Lower leg skin (tissue), 4 donors: ENCODE measurements around the gene IGFL4. TPM values are rescaled to one million over a fixed set of nuclear protein-coding genes. Genes with fewer than 3 reads are reported as not detected.

Experiments used
- DNase-seq, 2 donors: peaks; one replicate each; pipeline ENCODE4 v3.0.0-alpha.2; 2019; ENCODE audit warnings: low spot score in 2 of 2
- H3K4me3 ChIP-seq: fragments of 200-600 bp; sonication (generic); 2 replicates; pipeline ENCODE4 v1.5.1; 2017; ENCODE audit warnings: mild to moderate bottlenecking, low read depth; ENCODE audit not compliant: poor library complexity, severe bottlenecking
- POLR2A ChIP-seq, 2 donors: fragments of 450-650 bp; IDR thresholded peaks; one replicate each; pipeline ENCODE4 v1.6.1; 2016 to 2017; ENCODE audit warnings: antibody characterized with exemption in 2 of 2, mild to moderate bottlenecking in 1 of 2, moderate library complexity in 1 of 2
- WGBS, 2 donors: methylation state at CpG; one replicate each; pipeline ENCODE4 v1.1.5; 2018; 5-methylcytosine and 5-hydroxymethylcytosine counted together
- intact Hi-C: fragments of 100-400 bp; cut with DNase I; formaldehyde crosslinking; loops from one replicate; pipeline ENCODE4 v1.15.0; 2023; ENCODE audit warnings: low total_unique reads
- total RNA-seq, 4 donors: library from RNA; depleted of rRNA; stranded (reverse); fragments of >200 nt; gene quantifications; one replicate each; pipeline ENCODE4 v1.1.0, GENCODE V29; 2016
- TF ChIP-seq, protein P1 (sequence below), 3 donors: fragments of 450-650 bp; IDR thresholded peaks; one replicate each; pipeline ENCODE4 v1.5.1; 2016; ENCODE audit warnings: antibody characterized with exemption in 3 of 3, mild to moderate bottlenecking in 3 of 3, moderate library complexity in 2 of 3

The IGFL4 gene
- total RNA-seq, 4 donors from 2014 or later: 0.80 to 5.5 (median 2.7) TPM

DNA sequence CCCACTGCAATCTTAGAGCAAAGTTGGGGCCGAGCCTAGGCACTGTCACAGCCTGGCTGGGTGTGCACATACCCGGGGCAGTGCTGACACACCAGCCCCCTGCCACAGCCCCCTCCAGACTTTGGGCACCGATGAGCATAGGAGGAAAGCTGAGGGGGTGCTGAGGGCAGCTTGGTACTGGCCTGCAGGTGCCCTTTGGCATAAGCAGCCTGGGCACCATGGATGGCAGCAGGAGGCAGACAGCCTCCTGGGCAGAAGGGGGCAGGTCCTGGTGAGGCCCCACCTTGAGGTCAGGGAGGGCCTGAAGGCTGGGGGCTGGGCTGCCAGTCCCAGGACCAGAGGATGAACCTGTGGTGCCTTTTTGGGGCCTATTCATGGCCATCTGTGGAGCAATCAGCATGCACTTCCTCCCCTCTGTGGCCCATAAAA is 8.2 kb downstream of the IGFL4 start:
- WGBS, 2 donors: 100% methylated on average over 1 of the region's 3 CpGs
- DNase-seq: no peak
- H3K4me3 ChIP-seq: no peak overlapping the region
- TF ChIP-seq POLR2A (IDR thresholded peaks at IDR 0.05): no peak
- TF ChIP-seq, protein P1, sequence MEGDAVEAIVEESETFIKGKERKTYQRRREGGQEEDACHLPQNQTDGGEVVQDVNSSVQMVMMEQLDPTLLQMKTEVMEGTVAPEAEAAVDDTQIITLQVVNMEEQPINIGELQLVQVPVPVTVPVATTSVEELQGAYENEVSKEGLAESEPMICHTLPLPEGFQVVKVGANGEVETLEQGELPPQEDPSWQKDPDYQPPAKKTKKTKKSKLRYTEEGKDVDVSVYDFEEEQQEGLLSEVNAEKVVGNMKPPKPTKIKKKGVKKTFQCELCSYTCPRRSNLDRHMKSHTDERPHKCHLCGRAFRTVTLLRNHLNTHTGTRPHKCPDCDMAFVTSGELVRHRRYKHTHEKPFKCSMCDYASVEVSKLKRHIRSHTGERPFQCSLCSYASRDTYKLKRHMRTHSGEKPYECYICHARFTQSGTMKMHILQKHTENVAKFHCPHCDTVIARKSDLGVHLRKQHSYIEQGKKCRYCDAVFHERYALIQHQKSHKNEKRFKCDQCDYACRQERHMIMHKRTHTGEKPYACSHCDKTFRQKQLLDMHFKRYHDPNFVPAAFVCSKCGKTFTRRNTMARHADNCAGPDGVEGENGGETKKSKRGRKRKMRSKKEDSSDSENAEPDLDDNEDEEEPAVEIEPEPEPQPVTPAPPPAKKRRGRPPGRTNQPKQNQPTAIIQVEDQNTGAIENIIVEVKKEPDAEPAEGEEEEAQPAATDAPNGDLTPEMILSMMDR (IDR thresholded peaks at IDR 0.05): no peak
- intact Hi-C loops: loop anchor here (10.0 kb wide), 1 partner anchor 232 kb away; no protein-coding TSS in a partner anchor

DNA sequence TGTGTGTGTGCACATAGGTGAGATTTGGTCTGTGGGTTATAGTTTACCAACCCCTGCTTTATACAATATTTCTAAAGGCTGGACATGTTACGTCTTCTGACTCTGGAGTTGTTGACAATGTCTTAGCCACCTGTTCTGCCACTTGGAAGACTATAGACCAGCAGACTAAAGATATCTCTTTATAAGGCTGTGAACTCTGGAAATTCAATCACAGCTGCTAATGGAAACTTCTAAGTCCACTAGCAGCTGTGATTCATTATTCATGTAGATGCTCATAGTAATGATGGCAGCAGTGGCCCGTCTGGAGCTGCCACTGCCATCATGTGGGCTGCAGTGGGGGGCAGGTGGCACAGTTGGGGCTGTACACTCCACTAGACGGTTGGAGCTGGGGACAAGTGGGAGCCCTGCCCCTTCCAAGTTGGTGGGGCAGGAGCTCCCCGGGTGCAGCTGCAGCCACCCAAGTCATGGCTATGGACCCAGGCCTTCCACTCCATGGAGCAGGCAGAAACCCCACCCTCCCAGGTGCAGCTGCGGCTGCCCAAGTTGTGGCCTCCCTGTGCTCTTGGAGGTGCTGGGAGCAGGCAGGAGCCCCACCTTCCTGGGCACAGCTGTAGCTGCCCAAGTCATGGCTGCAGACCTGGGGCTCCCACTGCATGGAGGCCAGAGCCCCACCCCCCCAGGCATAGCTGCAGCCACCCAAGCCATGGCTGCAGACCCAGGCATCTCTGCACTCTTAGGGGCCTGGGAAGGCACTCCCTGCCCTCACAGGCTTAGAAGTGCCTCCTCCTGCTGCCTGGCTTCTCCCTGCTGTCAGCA is 8.8 kb downstream of the IGFL4 start:
- 69 to 91% methylated on average over 4 of the region's 5 CpGs for WGBS, 2 donors
- TF ChIP-seq, protein P1 (IDR thresholded peaks at IDR 0.05): no peak
- TF ChIP-seq POLR2A (IDR thresholded peaks at IDR 0.05): no peak
- no peak overlapping the region for H3K4me3 ChIP-seq
- DNase-seq: peak in 1 of 2 donors; percentile 79
- intact Hi-C loops: loop anchor here (10.0 kb wide), 1 partner anchor 233 kb away; no protein-coding TSS in a partner anchor

DNA sequence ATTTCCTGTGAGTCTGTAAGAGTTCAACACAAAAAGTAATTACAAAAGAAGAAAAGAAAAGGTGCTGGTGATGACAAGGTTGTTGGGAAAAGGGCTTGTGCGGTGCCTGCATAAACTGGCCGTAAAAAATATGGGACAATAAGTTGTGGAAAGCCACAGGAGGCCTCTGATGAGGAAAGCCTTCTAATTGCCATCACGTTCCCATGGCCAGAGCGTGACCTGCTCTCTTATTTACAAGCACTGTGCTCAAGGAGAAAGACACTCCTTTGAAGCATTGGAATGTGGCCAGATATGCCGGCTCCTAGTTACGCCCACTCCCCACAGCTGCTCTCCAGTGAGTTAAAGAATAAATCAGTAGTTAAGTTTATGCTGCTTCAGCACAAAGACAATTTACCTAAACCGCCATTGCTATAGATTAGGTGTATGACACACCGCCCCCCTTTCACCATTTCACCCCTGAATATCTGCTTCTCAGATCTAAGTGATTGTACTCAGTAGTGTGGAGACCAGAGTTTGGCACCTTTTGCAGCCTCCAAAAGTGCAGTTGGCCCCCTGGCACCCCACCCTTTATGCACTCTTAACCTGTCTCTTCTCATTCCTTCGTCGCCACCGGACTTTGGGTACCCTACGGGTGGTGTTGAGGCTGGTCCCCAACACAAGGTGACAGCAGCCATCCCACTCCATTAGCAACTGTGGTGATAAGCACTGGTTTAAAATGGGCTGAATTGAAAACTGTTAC is 9.8 kb downstream of the IGFL4 start:
- peak in 1 of 2 donors; percentile 65 for DNase-seq
- TF ChIP-seq, protein P1 (IDR thresholded peaks at IDR 0.05): no peak
- no peak for TF ChIP-seq POLR2A (IDR thresholded peaks at IDR 0.05)
- intact Hi-C loops: loop anchor here (10.0 kb wide), 1 partner anchor 234 kb away; no protein-coding TSS in a partner anchor
- WGBS, 2 donors: 58 to 60% methylated on average over 12 of the region's 12 CpGs
- H3K4me3 ChIP-seq: no peak overlapping the region

DNA sequence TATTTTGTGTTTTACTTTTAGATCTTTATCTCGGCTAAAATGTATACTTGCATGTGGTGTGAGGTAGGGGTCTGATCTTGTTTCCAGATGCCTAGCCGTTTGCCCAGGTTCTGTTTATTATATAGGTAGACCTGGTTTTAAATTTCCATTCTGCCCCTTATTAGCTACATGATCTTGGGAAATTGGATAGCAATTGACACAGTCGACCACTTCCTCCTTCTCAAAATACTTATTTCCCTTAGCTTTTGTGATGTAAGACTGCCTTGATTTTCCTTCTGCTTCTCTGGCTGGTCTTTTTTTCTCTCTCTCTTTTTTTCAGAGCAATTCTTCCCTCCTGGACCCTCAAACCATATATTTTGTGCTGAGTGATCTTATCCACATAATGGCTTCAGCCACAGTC is 15.0 kb downstream of the IGFL4 start:
- intact Hi-C loops: loop anchor here (5.0 kb wide), 1 partner anchor 46 kb away; no protein-coding TSS in a partner anchor

DNA sequence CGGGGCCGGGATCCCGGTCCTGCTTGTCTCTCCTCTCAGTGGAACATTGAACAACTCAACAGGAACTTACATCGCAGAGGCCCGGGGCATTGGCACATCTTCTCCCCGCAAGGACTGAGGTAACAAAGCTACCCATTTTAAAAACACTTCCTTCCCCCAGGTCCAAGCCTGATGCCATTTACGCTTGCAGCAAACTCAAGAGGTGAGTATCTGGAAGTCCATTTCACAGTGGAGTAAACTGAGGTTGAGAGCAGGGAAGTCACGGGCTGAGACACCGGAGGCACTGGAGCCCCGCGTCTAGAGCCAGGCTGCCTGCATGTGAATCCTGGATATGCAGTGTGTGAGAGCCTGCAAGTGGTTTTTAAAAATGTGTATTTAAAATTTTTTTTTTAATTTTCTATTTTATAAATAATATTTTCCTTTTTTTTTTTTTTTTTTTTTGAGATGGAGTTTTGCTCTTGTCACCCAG is 17.5 kb downstream of the IGFL4 start:
- TF ChIP-seq, protein P1 (IDR thresholded peaks at IDR 0.05): no peak
- TF ChIP-seq POLR2A (IDR thresholded peaks at IDR 0.05): no peak
- intact Hi-C loops: no loop called here
- 62 to 70% methylated on average over 10 to 11 of the region's 11 CpGs for WGBS, 2 donors
- no peak overlapping the region for H3K4me3 ChIP-seq
- peak in 1 of 2 donors; percentile 72 for DNase-seq

More for the DNA sequence above, 15.0 kb downstream of the IGFL4 start:
- peak in 1 of 2 donors; percentile 1 for DNase-seq
- TF ChIP-seq POLR2A (IDR thresholded peaks at IDR 0.05): no peak
- TF ChIP-seq, protein P1 (IDR thresholded peaks at IDR 0.05): no peak
- 76 to 78% methylated on average over 3 of the region's 3 CpGs for WGBS, 2 donors
- no peak overlapping the region for H3K4me3 ChIP-seq
